Measurements from ENCODE around the gene PNPO. TPM values are rescaled to one million over a fixed set of nuclear protein-coding genes. Genes with fewer than 3 reads are reported as not detected.

The PNPO gene
- total and polyA plus RNA-seq, 2 of the 13 experiments (the other 11 are each of a cell fraction or from before 2014, with no cell fraction given), result 47.9 to 63.3 TPM

DNA sequence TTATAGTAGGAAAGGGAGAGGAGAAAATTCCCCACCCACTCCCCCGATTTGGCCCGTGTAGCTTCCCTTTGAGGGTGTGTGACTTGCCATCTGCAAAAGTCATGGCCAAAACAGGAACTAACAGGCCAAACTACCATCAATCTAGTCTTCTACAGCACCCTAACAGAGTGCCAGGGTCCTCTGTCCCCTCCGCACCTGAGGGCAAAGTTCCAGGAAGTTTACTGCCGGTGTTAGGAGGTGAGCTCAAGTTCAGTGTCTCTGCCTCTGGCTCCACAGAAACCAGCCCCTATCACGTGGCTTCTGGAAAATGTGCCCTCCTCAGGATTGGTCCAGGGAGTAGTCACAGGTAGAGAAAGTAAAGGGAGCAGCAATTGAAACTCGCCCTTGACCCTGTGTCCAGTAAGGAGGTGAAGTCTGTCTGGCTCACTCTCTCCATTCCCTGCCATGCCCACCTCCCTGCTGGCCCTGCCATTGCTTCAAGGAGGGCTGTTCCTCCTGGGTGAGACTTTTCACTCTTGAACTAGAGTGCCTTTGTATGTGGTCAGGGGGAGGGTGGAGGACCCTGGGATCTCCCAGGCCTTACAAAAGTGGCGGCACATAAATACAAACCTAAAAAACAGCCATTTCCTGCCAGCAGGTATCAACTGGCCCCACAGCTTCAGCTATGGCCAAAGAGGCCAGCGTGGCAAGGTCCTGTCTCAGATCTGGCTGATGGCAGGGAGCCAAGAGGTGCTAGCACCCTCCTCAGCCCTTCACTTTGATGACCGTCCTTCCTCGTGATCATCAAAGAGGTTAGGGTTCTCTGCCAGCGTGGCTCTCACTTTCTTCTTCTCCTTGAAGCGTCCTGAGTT is 11.0 kb downstream of the PNPO start (continued):
- no peak for TF ChIP-seq ZNF343 (CRISPR knock-in tag; IDR thresholded peaks at IDR 0.05)
- no peak for TF ChIP-seq ZNF616 (CRISPR knock-in tag; IDR thresholded peaks at IDR 0.05; ENCODE audit: low read depth)
- TF ChIP-seq ZNF569 (CRISPR knock-in tag; IDR thresholded peaks at IDR 0.05; ENCODE audit: borderline replicate concordance), result no peak
- TF ChIP-seq GMEB1 (CRISPR knock-in tag; IDR thresholded peaks at IDR 0.05; ENCODE audit: borderline replicate concordance), result peak; percentile 32; the same call in 1 of the 2 replicates
- TF ChIP-seq RNF219 (CRISPR knock-in tag; IDR thresholded peaks at IDR 0.05), result no peak
- no peak for TF ChIP-seq NCOA5 (CRISPR knock-in tag; IDR thresholded peaks at IDR 0.05)
- TF ChIP-seq SRY (CRISPR knock-in tag; IDR thresholded peaks at IDR 0.05), result no peak
- TF ChIP-seq ZNF207 (IDR thresholded peaks at IDR 0.05; ENCODE audit: borderline replicate concordance), result no peak
- TF ChIP-seq, protein P1, sequence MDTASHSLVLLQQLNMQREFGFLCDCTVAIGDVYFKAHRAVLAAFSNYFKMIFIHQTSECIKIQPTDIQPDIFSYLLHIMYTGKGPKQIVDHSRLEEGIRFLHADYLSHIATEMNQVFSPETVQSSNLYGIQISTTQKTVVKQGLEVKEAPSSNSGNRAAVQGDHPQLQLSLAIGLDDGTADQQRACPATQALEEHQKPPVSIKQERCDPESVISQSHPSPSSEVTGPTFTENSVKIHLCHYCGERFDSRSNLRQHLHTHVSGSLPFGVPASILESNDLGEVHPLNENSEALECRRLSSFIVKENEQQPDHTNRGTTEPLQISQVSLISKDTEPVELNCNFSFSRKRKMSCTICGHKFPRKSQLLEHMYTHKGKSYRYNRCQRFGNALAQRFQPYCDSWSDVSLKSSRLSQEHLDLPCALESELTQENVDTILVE (CRISPR knock-in tag; IDR thresholded peaks at IDR 0.05), result no peak
- TF ChIP-seq, protein P2, sequence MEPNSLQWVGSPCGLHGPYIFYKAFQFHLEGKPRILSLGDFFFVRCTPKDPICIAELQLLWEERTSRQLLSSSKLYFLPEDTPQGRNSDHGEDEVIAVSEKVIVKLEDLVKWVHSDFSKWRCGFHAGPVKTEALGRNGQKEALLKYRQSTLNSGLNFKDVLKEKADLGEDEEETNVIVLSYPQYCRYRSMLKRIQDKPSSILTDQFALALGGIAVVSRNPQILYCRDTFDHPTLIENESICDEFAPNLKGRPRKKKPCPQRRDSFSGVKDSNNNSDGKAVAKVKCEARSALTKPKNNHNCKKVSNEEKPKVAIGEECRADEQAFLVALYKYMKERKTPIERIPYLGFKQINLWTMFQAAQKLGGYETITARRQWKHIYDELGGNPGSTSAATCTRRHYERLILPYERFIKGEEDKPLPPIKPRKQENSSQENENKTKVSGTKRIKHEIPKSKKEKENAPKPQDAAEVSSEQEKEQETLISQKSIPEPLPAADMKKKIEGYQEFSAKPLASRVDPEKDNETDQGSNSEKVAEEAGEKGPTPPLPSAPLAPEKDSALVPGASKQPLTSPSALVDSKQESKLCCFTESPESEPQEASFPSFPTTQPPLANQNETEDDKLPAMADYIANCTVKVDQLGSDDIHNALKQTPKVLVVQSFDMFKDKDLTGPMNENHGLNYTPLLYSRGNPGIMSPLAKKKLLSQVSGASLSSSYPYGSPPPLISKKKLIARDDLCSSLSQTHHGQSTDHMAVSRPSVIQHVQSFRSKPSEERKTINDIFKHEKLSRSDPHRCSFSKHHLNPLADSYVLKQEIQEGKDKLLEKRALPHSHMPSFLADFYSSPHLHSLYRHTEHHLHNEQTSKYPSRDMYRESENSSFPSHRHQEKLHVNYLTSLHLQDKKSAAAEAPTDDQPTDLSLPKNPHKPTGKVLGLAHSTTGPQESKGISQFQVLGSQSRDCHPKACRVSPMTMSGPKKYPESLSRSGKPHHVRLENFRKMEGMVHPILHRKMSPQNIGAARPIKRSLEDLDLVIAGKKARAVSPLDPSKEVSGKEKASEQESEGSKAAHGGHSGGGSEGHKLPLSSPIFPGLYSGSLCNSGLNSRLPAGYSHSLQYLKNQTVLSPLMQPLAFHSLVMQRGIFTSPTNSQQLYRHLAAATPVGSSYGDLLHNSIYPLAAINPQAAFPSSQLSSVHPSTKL (CRISPR knock-in tag; IDR thresholded peaks at IDR 0.05), result peak; percentile 87
- TF ChIP-seq HNRNPH1 (optimal IDR thresholded peaks at IDR 0.05; ENCODE audit: low read depth, low read length), result no peak
- 0 out of 2 replicates have a peak, but pooled peaks have one; percentile 59 for TF ChIP-seq MEIS2 (CRISPR knock-in tag; IDR thresholded peaks at IDR 0.05)
- peak; percentile 39; the same call in 1 of the 2 replicates for TF ChIP-seq GABPB1 (CRISPR knock-in tag; IDR thresholded peaks at IDR 0.05)
- TF ChIP-seq ATF7-NPFF (CRISPR knock-in tag; IDR thresholded peaks at IDR 0.05; ENCODE audit: low read depth), result no peak
- TF ChIP-seq ATF4 (CRISPR knock-in tag; IDR thresholded peaks at IDR 0.05), result no peak
